ENCODE data around the gene KCNMB1. TPM values are rescaled to one million over a fixed set of nuclear protein-coding genes. Genes with fewer than 3 reads are reported as not detected.

KCNMB1 gene
- total and polyA plus RNA-seq, 2 donors (not counting 3 experiments of a cell fraction or from before 2014, with no cell fraction given) = 0.15 to 0.29 TPM

- H3K4me2 ChIP-seq (ENCODE audit: insufficient read depth, low read length) = no peak overlapping the region
- H3K9me1 ChIP-seq (replicated peaks; ENCODE audit: control insufficient read depth, extremely low read depth, insufficient read depth, low read length) = no peaks in the 10 kb centered on the region
- no peak overlapping the region for H2AFZ ChIP-seq (ENCODE audit: low read depth, low read length)
- no peak overlapping the region for H3K4me3 ChIP-seq (replicated peaks in 1 of 3; ENCODE audit: insufficient read depth in 1 of 3, low read depth in 1 of 3, low read length in 3 of 3)
- FAIRE-seq (no peak), DNase-seq (ENCODE audit: low read depth, low spot score) (no peak)
- no peaks in the 10 kb centered on the region for H3K79me2 ChIP-seq (ENCODE audit: control insufficient read depth, insufficient read depth, low read length)
- H3K36me3 ChIP-seq (ENCODE audit: control insufficient read depth in 2 of 2, extremely low read depth in 1 of 2, insufficient read depth in 2 of 2, low read length in 2 of 2) = no peaks in the 10 kb centered on the region
- H3K4me1 ChIP-seq (ENCODE audit: control insufficient read depth, extremely low read depth, insufficient read depth, low read length) = no peaks in the 10 kb centered on the region
- H3K9me3 ChIP-seq (replicated peaks; ENCODE audit: control insufficient read depth, insufficient read depth, low read length) = no peaks in the 10 kb centered on the region
- POLR2A ChIA-PET = no interaction called here
- H3K27ac ChIP-seq (ENCODE audit: insufficient read depth, low read depth, low read length) = no peak overlapping the region
- no TSS peak for BruUV-seq (replicated peaks)
- no peak overlapping the region for H3K9ac ChIP-seq (replicated peaks; ENCODE audit: extremely low read depth, insufficient read depth, low read length)
- CTCF ChIA-PET = no interaction called here
- H4K20me1 ChIP-seq (replicated peaks; ENCODE audit: control insufficient read depth, extremely low read depth, insufficient read depth, low read length) = no peaks in the 10 kb centered on the region
- intact Hi-C loops (cut with micrococcal nuclease) (no loop called here), dilution Hi-C loops (cut with MboI; ENCODE audit: extremely low pct_ligation_motif_present, low sequenced_read_pairs) (no loop called here)
- H3K27me3 ChIP-seq (ENCODE audit: control insufficient read depth in 2 of 2, insufficient read depth in 2 of 2, low read length in 2 of 2) = no peaks in the 10 kb centered on the region
- TF ChIP-seq FOS (IDR thresholded peaks at IDR 0.05; ENCODE audit: borderline replicate concordance, insufficient read depth, low read length) (no peak), JUN (IDR thresholded peaks at IDR 0.05; ENCODE audit: borderline replicate concordance, insufficient read depth, insufficient read length, low read depth) (no peak), POLR2AphosphoS5 (IDR thresholded peaks at IDR 0.05; ENCODE audit: insufficient read depth, low read depth, low read length) (no peak), POLR2A (IDR thresholded peaks at IDR 0.05; ENCODE audit: low read depth, low read length) (no peak), EZH2 (IDR thresholded peaks at IDR 0.05; ENCODE audit: borderline replicate concordance, low read depth, low read length, severe bottlenecking) (no peak), CTCF (IDR thresholded peaks at IDR 0.05; ENCODE audit: extremely low read depth in 1 of 2, insufficient read depth in 1 of 2, low read depth in 1 of 2, low read length in 2 of 2) (no peak), GATA2 (IDR thresholded peaks at IDR 0.05; ENCODE audit: insufficient read depth, insufficient read length, low read depth, low read length) (no peak), MYC (IDR thresholded peaks at IDR 0.05; ENCODE audit: low read depth, low read length) (no peak), MAX (IDR thresholded peaks at IDR 0.05; ENCODE audit: insufficient read depth, insufficient read length) (no peak)
Observed at GRCh38 chr5:170363671-170364070, 25.5 kb downstream of the KCNMB1 start.

Measured in endothelial cell of umbilical vein (primary cell).